K562 treated with DMSO at 1 percent for 4 hours (cell line): ENCODE results near the gene MFSD11. TPM values are rescaled to one million over a fixed set of nuclear protein-coding genes. Genes with fewer than 3 reads are reported as not detected.

Source experiments
- total RNA-seq: library from RNA; unstranded; fragments of 300-600 nt; gene quantifications from 2 replicates; pipeline ENCODE4 v1.2.3, GENCODE V29; 2022; ENCODE audit not compliant: insufficient read depth

MFSD11 gene
- 14.1 and 25.5 TPM in 2 replicates for total RNA-seq

DNA sequence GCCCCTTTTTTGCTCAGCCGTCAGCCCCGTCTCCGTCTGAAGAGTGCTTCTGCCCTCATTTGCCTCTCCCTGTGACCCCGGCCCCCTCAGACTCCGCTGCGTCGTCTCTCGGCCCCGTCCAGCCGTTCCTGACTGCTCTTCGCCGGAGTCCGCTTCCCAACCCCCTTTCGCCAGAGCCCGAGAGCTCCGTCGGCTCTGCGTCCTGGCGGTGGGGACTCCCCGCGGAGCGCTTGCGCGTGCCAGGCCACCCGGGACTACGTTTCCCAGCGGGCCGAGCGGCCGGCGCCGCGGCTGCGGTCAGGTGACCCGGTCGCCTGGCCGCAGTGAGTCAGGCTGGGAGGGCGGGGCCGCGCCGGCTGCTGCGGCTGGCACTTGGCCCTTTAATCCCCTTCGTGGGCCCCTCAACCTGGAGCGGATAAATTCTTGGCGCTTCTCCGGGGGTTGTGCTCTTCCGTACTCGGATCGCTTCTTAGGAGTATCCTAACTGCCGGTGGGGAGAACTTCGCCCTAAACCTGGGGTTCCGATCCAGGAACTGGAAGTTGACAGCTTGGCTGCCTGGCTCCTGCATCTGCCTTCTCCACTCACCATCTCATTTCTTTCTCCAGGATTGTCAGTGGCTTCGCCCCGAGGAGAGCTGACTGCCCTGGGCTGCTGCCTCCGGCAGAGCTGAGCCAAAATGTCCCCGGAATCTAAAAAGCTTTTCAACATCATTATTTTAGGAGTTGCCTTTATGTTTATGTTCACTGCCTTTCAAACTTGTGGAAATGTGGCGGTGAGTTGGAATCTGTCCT lies at the start of gene MFSD11:
Gene MFSD11, plus strand, starts transcription at position 444 of the 792 bp plus-strand sequence. Its CDS starts 234 bp downstream, at position 678.

DNA sequence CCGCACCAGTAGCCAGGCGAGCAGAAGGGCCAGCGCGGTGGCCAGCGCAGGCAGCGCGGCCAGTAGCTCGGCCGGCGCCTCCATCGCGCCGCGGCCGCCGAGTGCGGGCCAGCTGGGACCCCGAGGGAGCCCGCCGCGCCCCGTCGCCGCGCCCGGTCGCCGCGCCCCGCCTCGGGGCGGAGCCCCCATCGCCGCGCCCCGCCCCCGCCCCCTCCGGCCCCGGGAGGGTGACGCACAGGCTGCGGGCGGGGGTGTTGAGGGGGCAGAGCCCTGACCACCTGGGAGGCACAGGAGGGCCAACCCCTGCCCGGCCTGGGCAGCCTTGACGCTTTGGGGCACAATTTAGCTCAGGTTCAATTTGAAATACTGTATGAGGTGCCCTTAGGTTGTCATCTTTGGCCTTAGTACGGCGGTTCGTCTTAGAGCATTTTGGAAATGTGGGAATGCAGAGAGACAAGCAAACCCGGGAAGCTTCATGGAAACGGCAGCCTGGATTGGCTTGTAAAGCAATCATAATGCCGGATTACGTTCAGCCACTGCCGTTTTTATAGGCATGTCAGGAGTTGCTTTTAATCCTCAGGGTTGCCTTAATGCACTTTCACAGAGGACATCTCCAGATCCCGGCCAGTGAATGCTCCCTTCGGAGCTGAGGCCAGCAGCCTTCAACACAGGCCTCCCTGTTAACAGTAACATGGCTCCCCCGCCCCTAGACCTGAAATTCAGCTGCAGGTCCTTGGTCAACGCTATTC lies 26.9 kb upstream of the MFSD11 start, which contains the start of gene MXRA7:
Gene MXRA7, minus strand, starts transcription at position 103 of the 749 bp plus-strand sequence. Its CDS starts 19 bp downstream, at position 84.

DNA sequence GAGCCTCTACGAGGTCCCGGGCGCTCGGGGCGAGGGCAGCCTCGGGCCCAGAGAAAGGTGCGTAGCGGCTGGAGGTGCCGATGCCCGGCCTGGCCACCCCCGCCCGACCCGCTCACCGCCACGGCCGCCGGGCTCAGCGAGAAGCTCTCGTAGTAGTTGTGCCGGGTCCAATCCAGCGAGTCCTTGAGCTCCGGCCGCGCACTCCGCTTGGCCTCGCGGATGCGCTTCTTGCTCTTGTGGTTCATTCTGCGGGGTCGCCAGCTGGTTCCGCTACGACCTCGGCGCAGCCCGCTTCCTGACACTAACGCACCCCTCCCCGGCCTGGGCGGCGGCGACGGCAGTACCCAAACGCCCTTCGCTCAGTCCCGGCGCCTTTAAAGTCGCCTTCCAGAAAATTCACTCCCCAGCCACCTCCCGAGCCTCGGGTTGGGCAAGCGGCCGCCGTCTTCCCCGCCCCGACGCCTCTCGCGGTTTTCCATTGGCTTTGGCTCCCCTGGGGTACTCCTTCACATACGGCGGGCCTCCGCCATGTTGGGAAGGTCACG lies 11.6 kb upstream of the MFSD11 start, which contains the start of gene JMJD6:
Gene JMJD6, minus strand, starts transcription at position 376 of the 545 bp plus-strand sequence. Its CDS starts 131 bp downstream, at position 245.

DNA sequence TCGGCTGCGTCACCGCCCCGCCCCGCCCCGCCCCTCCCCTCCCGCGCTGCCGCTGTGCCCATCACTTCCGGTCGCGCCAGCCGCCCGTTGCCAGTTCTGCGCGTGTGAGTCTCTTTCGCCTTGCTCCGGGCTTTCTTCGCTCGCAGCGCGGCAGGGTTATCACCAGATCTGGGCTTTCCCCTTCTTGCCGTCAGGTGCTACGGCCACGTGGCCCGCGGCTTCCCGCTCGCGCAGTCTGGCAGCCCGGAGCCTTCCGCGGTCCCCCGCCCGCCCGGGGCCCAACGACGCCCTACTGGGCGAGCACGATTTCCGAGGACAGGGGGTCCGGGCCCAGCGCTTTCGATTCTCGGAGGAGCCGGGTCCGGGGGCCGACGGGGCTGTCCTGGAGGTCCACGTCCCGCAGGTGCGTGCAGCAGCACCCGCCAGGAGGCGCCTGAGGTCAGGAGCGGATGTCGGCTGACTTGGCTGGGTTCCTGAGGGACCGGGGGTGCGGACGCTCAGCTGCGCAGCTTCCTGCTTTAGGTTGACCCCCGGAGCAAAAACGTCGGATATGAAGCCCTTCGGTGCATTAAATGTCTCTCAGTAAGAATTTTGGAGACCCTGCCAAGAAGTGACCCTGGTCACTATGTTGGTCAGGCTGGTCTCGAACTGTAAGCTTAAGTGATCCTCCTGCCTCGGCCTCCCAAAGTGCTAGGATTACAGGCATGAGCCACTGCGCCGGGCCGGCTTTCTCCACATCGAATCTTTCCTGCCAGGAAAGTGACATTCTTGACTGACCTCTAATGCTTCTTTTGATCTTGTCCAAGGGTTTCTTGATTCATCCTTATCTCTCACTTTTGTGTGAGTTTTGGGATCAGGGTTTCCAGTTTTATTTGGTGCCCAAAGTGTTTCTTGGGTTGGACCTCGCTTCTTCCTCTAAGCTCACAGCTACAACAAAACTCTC lies 10.9 kb upstream of the MFSD11 start, which contains the start of gene METTL23:
Gene METTL23, plus strand, starts transcription at position 64 of the 943 bp plus-strand sequence. CDS start 2,872 bp downstream, outside the sequence.

DNA sequence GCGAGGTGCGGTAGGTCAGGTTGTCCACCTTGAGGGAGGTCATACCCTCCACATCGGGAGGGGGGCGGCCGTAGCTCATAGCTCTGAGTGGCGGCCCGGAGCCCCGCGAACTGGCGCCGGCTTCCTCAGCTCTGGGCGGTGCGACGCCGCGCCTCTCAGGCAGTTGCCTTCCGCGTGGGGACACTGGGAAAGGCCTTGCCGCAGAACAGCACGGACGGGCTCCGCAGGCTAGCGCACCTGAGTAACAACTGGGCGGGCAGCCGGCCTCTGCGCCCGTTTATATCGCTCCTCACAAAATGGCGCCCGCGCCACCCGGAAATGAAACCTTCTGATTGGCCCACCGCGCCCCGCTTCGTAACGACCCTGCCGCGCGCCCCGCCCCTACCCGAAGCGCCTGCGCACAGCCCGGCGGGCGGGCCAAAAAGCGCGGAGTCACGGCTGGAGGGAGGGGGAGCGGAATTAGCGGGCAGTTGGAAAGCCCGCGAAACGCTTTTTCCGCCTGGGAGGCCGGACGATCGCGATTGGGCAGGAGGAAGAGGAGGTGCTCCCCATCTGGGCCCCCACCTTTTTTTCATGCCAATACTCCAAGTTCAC lies 740 bp upstream of the MFSD11 start, which contains the start of gene SRSF2:
Gene SRSF2, minus strand, starts transcription at position 250 of the 594 bp plus-strand sequence. Its CDS starts 171 bp downstream, at position 79.

Other genes starting within 250 kb of the MFSD11 start
- 0.62 and 0.84 TPM in 2 replicates for gene RHBDF2, start 236.7 kb upstream of the MFSD11 start, total RNA-seq
- not detected in 2 replicates for gene CYGB, start 200.4 kb upstream of the MFSD11 start, total RNA-seq
- gene PRCD, start 198.1 kb upstream of the MFSD11 start, total RNA-seq = not detected in 2 replicates
- not detected in 2 replicates for gene ST6GALNAC2, start 152.3 kb upstream of the MFSD11 start, total RNA-seq
- gene ST6GALNAC1, start 94.4 kb upstream of the MFSD11 start, total RNA-seq = 34.0 and 49.0 TPM in 2 replicates
- 10.9 and 13.3 TPM in 2 replicates for gene MXRA7, start 27.2 kb upstream of the MFSD11 start, total RNA-seq
- gene JMJD6, start 11.5 kb upstream of the MFSD11 start, total RNA-seq = 37.5 and 52.8 TPM in 2 replicates
- 47.2 and 60.7 TPM in 2 replicates for gene METTL23, start 11.3 kb upstream of the MFSD11 start, total RNA-seq
- 199 and 348 TPM in 2 replicates for gene SRSF2, start 788 bp upstream of the MFSD11 start, total RNA-seq
- not detected in 2 replicates for gene MGAT5B, start 130.3 kb downstream of the MFSD11 start, total RNA-seq